Measurements from ENCODE around the gene TMEM221.
"Not testable (repeated sequence)": the region's sequence is repeated elsewhere in the genome, so short reads cannot be mapped to it uniquely, and the experiment has no call there.

Gene TMEM221

GRCh38 chr19:17482877-17483604, 34.6 kb upstream of the TMEM221 start:
- Histone ChIP-seq H3K4me2 (ENCODE audit: low read length) (no peak overlapping the region), H3K4me1 (ENCODE audit: low read length) (no peaks in the 10 kb centered on the region), H4K20me1 (ENCODE audit: insufficient read depth, low read length) (no peaks in the 10 kb centered on the region), H3K36me3 (replicated peaks; ENCODE audit: low read depth, low read length) (no peaks in the 10 kb centered on the region), H2AFZ (ENCODE audit: low read depth, low read length) (no peak overlapping the region), H3K27me3 (ENCODE audit: low read depth, low read length) (no peaks in the 10 kb centered on the region), H3K27ac (ENCODE audit: low read length) (no peak overlapping the region), H3K4me3 (ENCODE audit: low read length) (no peak overlapping the region), H3K9ac (ENCODE audit: low read length) (no peak overlapping the region), H3K9me3 (ENCODE audit: insufficient read depth, low read length) (no peaks in the 10 kb centered on the region), H3K79me2 (ENCODE audit: low read length) (no peaks in the 10 kb centered on the region)
- TF ChIP-seq EZH2phosphoT487 (IDR thresholded peaks at IDR 0.05; ENCODE audit: low read depth) = no peak

- Histone ChIP-seq H3K4me2 (ENCODE audit: low read length) (no peak overlapping the region), H2AFZ (ENCODE audit: low read depth, low read length) (no peak overlapping the region), H3K4me3 (ENCODE audit: low read length) (no peak overlapping the region), H3K9ac (ENCODE audit: low read length) (no peak overlapping the region), H3K9me3 (ENCODE audit: insufficient read depth, low read length) (no peaks in the 10 kb centered on the region), H4K20me1 (ENCODE audit: insufficient read depth, low read length) (no peaks in the 10 kb centered on the region), H3K27me3 (ENCODE audit: low read depth, low read length) (no peaks in the 10 kb centered on the region), H3K4me1 (ENCODE audit: low read length) (no peaks in the 10 kb centered on the region), H3K36me3 (replicated peaks; ENCODE audit: low read depth, low read length) (no peaks in the 10 kb centered on the region), H3K27ac (ENCODE audit: low read length) (no peak overlapping the region), H3K79me2 (ENCODE audit: low read length) (no peaks in the 10 kb centered on the region)
- TF ChIP-seq EZH2phosphoT487 (IDR thresholded peaks at IDR 0.05; ENCODE audit: low read depth) (no peak), CTCF (IDR thresholded peaks at IDR 0.05; ENCODE audit: low read depth, low read length) (no peak)
Observed at GRCh38 chr19:17481986-17482385, 33.5 kb upstream of the TMEM221 start.

GRCh38 chr19:17479325-17479791, 30.9 kb upstream of the TMEM221 start:
- Histone ChIP-seq H3K4me3 (ENCODE audit: low read length) (no peak overlapping the region), H3K79me2 (ENCODE audit: low read length) (no peaks in the 10 kb centered on the region), H3K4me1 (ENCODE audit: low read length) (no peaks in the 10 kb centered on the region), H3K27me3 (ENCODE audit: low read depth, low read length) (no peaks in the 10 kb centered on the region), H4K20me1 (ENCODE audit: insufficient read depth, low read length) (no peaks in the 10 kb centered on the region), H3K36me3 (replicated peaks; ENCODE audit: low read depth, low read length) (no peaks in the 10 kb centered on the region), H2AFZ (ENCODE audit: low read depth, low read length) (no peak overlapping the region), H3K4me2 (ENCODE audit: low read length) (no peak overlapping the region), H3K9me3 (ENCODE audit: insufficient read depth, low read length) (no peaks in the 10 kb centered on the region), H3K27ac (ENCODE audit: low read length) (no peak overlapping the region), H3K9ac (ENCODE audit: low read length) (no peak overlapping the region)
- TF ChIP-seq EZH2phosphoT487 (IDR thresholded peaks at IDR 0.05; ENCODE audit: low read depth) (no peak), CTCF (IDR thresholded peaks at IDR 0.05; ENCODE audit: low read depth, low read length) (no peak)

- no peaks in the 10 kb centered on the region for H3K9me3 ChIP-seq (ENCODE audit: insufficient read depth, low read length)
- H3K4me3 ChIP-seq (ENCODE audit: low read length) = no peak overlapping the region
- H3K27ac ChIP-seq (ENCODE audit: low read length) = no peak overlapping the region
- H3K4me1 ChIP-seq (ENCODE audit: low read length) = peaks cover 6% of the 10 kb centered on the region; the same call in 1 of the 2 replicates
- TF ChIP-seq EZH2phosphoT487 (IDR thresholded peaks at IDR 0.05; ENCODE audit: low read depth) = no peak
- TF ChIP-seq CTCF (IDR thresholded peaks at IDR 0.05; ENCODE audit: low read depth, low read length) = no peak
- H2AFZ ChIP-seq (ENCODE audit: low read depth, low read length) = no peak overlapping the region
- no peaks in the 10 kb centered on the region for H3K36me3 ChIP-seq (replicated peaks; ENCODE audit: low read depth, low read length)
- no peaks in the 10 kb centered on the region for H3K79me2 ChIP-seq (ENCODE audit: low read length)
- H4K20me1 ChIP-seq (ENCODE audit: insufficient read depth, low read length) = no peaks in the 10 kb centered on the region
- no peak overlapping the region for H3K4me2 ChIP-seq (ENCODE audit: low read length)
- H3K9ac ChIP-seq (ENCODE audit: low read length) = no peak overlapping the region
- H3K27me3 ChIP-seq (ENCODE audit: low read depth, low read length) = peaks cover 4% of the 10 kb centered on the region; the same call in 1 of the 2 replicates
Observed at GRCh38 chr19:17475541-17476115, 27.2 kb upstream of the TMEM221 start.

- H3K9ac ChIP-seq (ENCODE audit: low read length); H3K36me3 ChIP-seq (replicated peaks; ENCODE audit: low read depth, low read length); H3K27ac ChIP-seq (ENCODE audit: low read length); H3K27me3 ChIP-seq (ENCODE audit: low read depth, low read length); H3K4me3 ChIP-seq (ENCODE audit: low read length); H3K4me2 ChIP-seq (ENCODE audit: low read length); H2AFZ ChIP-seq (ENCODE audit: low read depth, low read length); H3K9me3 ChIP-seq (ENCODE audit: insufficient read depth, low read length); H3K79me2 ChIP-seq (ENCODE audit: low read length); H3K4me1 ChIP-seq (ENCODE audit: low read length); H4K20me1 ChIP-seq (ENCODE audit: insufficient read depth, low read length): not testable (repeated sequence)
Observed at GRCh38 chr19:17475011-17475540, 26.6 kb upstream of the TMEM221 start.

Data from OCI-LY3 (cell line).